SK-N-MC (cell line): Measurements from ENCODE around the gene COTL1.

ENCODE experiments used
- EZH2 ChIP-seq: fragments of 200-600 bp; sonication (generic); IDR thresholded peaks from one replicate; pipeline ENCODE4 v1.6.1; 2017; ENCODE audit warnings: antibody characterized with exemption
- FOXP2 ChIP-seq: optimal IDR thresholded peaks from 2 replicates; pipeline ENCODE3; 2011; ENCODE audit warnings: mild to moderate bottlenecking, moderate library complexity; ENCODE audit not compliant: insufficient read depth; ENCODE audit errors: extremely low read length, control extremely low read depth
- POLR2AphosphoS5 ChIP-seq: IDR thresholded peaks from 2 replicates; pipeline ENCODE4 v1.6.1; 2012; ENCODE audit warnings: mild to moderate bottlenecking, low read depth, low read length, borderline replicate concordance

DNA sequence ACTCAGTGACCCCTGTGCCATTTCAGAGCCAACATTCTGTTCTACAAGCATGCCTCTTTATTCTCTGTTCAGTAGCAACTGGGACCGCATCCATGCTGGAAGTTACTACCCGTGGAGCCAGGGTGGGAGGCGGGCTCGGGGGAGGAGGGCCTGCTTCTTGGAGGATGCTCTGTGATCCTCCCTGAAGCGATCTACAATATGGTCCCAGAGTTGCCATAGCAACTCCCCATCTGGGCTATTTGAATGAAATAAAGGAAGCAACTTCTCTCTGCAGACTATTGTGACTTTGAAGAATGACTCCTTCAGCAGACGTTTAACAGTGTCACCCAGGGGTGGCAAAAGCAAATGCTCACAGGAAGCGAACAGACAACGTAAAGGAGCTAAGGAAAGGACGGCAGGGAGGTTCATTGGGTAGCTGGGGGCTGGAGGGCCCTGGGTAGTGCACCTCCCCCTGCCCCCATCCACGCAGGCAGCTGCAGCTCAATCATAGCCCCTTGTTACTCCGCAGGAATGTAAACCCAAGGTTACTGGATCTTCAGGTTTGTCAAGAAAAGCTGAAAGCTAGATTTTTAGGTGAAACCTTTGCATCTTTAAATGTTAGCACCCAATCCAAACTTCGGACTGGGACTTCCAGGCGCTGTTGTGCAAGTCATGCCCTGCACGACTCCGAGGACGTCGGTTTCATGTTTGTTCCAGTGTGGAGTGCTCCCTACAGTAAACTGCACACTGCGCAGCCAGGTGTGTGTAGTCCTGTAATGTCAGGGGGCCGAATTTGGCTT is 62.3 kb downstream of the COTL1 start:
- no peak for TF ChIP-seq POLR2AphosphoS5
- no peak for TF ChIP-seq EZH2
- no peak for TF ChIP-seq FOXP2
